Body of pancreas (tissue), 4 donors: Measurements from ENCODE around the gene PHTF2. TPM values are rescaled to one million over a fixed set of nuclear protein-coding genes. Genes with fewer than 3 reads are reported as not detected.
"Not testable (repeated sequence)": the region's sequence is repeated elsewhere in the genome, so short reads cannot be mapped to it uniquely, and the experiment has no call there.

Experiments used
- ATAC-seq: fragments of 150-250 bp; one replicate; pipeline ENCODE4 v1.9.1; 2016
- DNase-seq, 4 donors: peaks; one replicate each; pipeline ENCODE4 v3.0.0-alpha.2; 2019
- H3K27ac ChIP-seq, 4 donors: fragments of 200-600 bp; sonication (generic); 1 replicate in 3 of 4; 2 replicates in 1 of 4; pipeline versions ENCODE4 v1.5.1 to v1.6.1; 2016 to 2019; ENCODE audit warnings: mild to moderate bottlenecking in 1 of 4, mixed read lengths in 1 of 4, moderate library complexity in 1 of 4
- H3K27me3 ChIP-seq, 2 donors: fragments of 200-600 bp; sonication (generic); one replicate each; pipeline ENCODE4 v1.6.0; 2016; ENCODE audit warnings: mild to moderate bottlenecking in 1 of 2
- H3K36me3 ChIP-seq, 2 donors: fragments of 200-600 bp; sonication (generic); replicated peaks in 1 of 2; 2 replicates each; pipeline ENCODE4 v1.5.1; 2016; ENCODE audit warnings: low read depth in 2 of 2; ENCODE audit not compliant: insufficient read depth in 1 of 2
- H3K4me1 ChIP-seq: fragments of 200-600 bp; sonication (generic); one replicate; pipeline ENCODE4 v1.6.0; 2016
- H3K4me3 ChIP-seq, 2 donors: fragments of 200-600 bp; sonication (generic); 1 replicate in 1 of 2; 2 replicates in 1 of 2; pipeline ENCODE4 v1.5.1; 2016 to 2019
- H3K9me3 ChIP-seq, 3 donors: fragments of 200-600 bp; sonication (generic); 1 replicate in 2 of 3; 2 replicates in 1 of 3; pipeline ENCODE4 v1.5.1; 2016
- POLR2A ChIP-seq, 3 donors: fragments of 450-650 bp; IDR thresholded peaks; one replicate each; pipeline ENCODE4 v1.6.1; 2016; ENCODE audit warnings: antibody characterized with exemption in 3 of 3, mild to moderate bottlenecking in 2 of 3
- WGBS, 2 donors: methylation state at CpG; one replicate each; pipeline ENCODE4 v1.1.5; 2017; 5-methylcytosine and 5-hydroxymethylcytosine counted together
- intact Hi-C: fragments of 100-400 bp; cut with DNase I; formaldehyde crosslinking; loops from one replicate; pipeline ENCODE4 v1.15.1; 2023
- total RNA-seq, 2 donors: library from RNA; depleted of rRNA; stranded (reverse); fragments of >200 nt; gene quantifications; one replicate each; pipeline ENCODE4 v1.1.0, GENCODE V29; 2016
- TF ChIP-seq, protein P1 (sequence below), 7 experiments: fragments of 450-650 bp in 4 of 7; fragments of 200-600 bp in 3 of 7; sonication (generic) in 3 of 7; IDR thresholded peaks; one replicate each; pipeline ENCODE4 v1.5.1; 2016 to 2019; ENCODE audit warnings: antibody characterized with exemption in 7 of 7

PHTF2 gene
- total RNA-seq, 2 donors from 2014 or later, result 7.9 to 9.6 TPM

DNA sequence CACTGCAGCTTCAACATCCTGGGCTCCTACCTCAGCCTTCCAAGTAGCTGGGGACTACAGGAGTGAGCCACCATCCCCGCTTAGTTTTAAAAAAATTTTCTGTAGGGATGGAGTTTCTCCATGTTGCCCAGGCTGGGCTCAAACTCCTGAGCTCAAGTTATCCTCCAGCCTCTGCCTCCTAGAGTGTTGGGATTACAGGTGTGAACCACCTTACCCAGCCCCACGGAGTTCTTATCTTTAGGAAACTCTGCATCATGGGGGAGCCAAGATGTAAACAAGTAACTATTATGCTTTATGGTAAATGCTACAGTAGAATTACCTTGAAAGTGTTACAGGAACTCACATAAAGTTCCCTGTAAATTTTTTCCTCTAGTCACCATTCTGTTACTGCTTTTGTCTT, 65.3 kb downstream of the PHTF2 start:
- no peaks in the 10 kb centered on the region for H3K36me3 ChIP-seq
- H3K4me3 ChIP-seq, result no peak overlapping the region
- no peak for ATAC-seq
- H3K9me3 ChIP-seq, result no peaks in the 10 kb centered on the region
- H3K27ac ChIP-seq, result no peak overlapping the region
- DNase-seq, result no peak
- no peaks in the 10 kb centered on the region for H3K27me3 ChIP-seq
- 63 to 68% methylated on average over 2 of the region's 2 CpGs for WGBS, 2 donors
- TF ChIP-seq, protein P1, sequence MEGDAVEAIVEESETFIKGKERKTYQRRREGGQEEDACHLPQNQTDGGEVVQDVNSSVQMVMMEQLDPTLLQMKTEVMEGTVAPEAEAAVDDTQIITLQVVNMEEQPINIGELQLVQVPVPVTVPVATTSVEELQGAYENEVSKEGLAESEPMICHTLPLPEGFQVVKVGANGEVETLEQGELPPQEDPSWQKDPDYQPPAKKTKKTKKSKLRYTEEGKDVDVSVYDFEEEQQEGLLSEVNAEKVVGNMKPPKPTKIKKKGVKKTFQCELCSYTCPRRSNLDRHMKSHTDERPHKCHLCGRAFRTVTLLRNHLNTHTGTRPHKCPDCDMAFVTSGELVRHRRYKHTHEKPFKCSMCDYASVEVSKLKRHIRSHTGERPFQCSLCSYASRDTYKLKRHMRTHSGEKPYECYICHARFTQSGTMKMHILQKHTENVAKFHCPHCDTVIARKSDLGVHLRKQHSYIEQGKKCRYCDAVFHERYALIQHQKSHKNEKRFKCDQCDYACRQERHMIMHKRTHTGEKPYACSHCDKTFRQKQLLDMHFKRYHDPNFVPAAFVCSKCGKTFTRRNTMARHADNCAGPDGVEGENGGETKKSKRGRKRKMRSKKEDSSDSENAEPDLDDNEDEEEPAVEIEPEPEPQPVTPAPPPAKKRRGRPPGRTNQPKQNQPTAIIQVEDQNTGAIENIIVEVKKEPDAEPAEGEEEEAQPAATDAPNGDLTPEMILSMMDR (IDR thresholded peaks at IDR 0.05), result no peak
- no peak for TF ChIP-seq POLR2A (IDR thresholded peaks at IDR 0.05)
- peaks cover 27% of the 10 kb centered on the region for H3K4me1 ChIP-seq
- intact Hi-C loops, result no loop called here

DNA sequence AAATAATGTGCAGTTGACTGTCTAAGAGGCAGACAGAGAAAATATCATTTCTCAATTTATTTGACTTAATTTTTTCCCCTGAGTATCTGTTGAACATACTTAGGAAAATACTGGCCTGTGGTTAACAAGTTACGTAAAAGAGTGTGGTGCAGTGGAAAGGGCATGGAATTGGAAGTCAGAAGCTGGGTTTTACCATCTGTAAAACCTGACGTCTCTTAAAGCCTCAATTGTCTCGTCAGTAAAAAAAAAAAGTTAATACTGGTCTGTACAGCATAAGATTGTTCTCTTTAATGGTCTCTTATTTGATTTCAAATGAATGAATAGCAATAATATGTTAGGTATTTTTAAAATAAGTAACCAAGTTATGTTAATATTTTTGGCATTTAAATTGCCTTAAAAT, 67.8 kb downstream of the PHTF2 start:
- TF ChIP-seq, protein P1 (IDR thresholded peaks at IDR 0.05), result no peak
- no peak for TF ChIP-seq POLR2A (IDR thresholded peaks at IDR 0.05)

DNA sequence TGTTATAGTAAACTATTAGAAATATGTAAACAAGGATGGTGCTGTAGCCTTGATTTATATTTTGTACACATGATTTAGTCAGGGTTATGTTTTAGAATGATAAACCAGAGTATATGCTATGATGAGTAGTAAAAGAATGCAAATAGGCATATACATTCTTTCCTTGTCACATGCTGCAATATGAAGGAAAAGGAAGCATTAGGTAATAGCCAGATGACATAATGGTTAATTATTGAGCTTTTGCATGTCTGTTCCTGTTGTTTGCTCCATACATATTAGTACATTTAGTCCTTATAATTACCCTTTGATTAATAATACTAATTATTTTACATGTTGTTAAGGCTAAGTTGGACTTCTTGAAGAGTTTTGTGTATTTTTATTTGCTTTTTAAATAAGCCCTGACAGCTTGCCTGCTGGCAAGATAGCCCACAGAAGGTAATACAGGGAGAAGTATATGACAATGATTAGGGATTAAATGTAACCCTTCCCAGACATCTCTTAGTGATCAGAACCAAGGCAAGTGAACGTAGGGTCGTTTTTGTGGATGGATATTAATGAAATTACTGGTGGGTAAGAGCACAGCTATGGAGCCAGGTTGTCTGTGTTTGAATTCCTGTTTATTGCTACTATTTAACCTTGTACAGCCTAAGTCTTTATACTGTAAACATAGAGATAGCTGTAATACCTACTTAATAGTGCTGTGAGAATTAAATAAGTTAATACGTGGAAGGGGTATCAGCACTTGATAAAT, 68.4 kb downstream of the PHTF2 start:
- Histone ChIP-seq H3K27me3 (no peaks in the 10 kb centered on the region), H3K4me1 (peaks cover 27% of the 10 kb centered on the region), H3K9me3 (no peaks in the 10 kb centered on the region), H3K36me3 (no peaks in the 10 kb centered on the region), H3K27ac (no peak overlapping the region), H3K4me3 (no peak overlapping the region)
- intact Hi-C loops, result no loop called here
- TF ChIP-seq, protein P1 (IDR thresholded peaks at IDR 0.05), result no peak
- no peak for TF ChIP-seq POLR2A (IDR thresholded peaks at IDR 0.05)
- DNase-seq, result no peak
- 39 to 44% methylated on average over 3 of the region's 3 CpGs for WGBS, 2 donors
- ATAC-seq, result no peak

More for the DNA sequence above, 67.8 kb downstream of the PHTF2 start:
- no peak for DNase-seq
- no peak overlapping the region for H3K4me3 ChIP-seq
- WGBS, 2 donors, result 66 to 77% methylated on average over 3 of the region's 3 CpGs
- no peak overlapping the region for H3K27ac ChIP-seq
- no peaks in the 10 kb centered on the region for H3K36me3 ChIP-seq
- intact Hi-C loops, result no loop called here
- no peaks in the 10 kb centered on the region for H3K9me3 ChIP-seq
- no peak for ATAC-seq
- H3K4me1 ChIP-seq, result peaks cover 27% of the 10 kb centered on the region
- no peaks in the 10 kb centered on the region for H3K27me3 ChIP-seq

DNA sequence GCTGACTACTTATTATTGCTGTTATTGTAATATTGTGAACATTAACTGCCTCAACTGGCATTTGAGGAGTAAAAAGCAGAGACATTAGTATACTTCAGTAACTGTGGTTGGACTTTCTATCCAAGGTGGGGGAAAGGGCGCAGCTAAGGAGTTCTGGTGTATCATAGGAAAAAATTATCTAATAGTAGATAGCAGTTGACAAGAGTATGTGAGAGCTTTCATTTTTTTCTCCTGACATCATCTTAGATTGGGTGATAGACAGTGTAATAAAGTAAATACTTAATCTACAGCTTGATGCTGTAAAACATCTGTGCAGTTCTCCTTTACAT, 68.9 kb downstream of the PHTF2 start:
- TF ChIP-seq, protein P1 (IDR thresholded peaks at IDR 0.05), result no peak
- no peak for TF ChIP-seq POLR2A (IDR thresholded peaks at IDR 0.05)
- no peaks in the 10 kb centered on the region for H3K36me3 ChIP-seq
- DNase-seq (no peak), ATAC-seq (no peak)
- no peaks in the 10 kb centered on the region for H3K9me3 ChIP-seq
- 91 to 94% methylated on average over 1 of the region's 1 CpG for WGBS, 2 donors
- H3K4me3 ChIP-seq, result no peak overlapping the region
- H3K27ac ChIP-seq, result no peak overlapping the region
- peaks cover 27% of the 10 kb centered on the region for H3K4me1 ChIP-seq
- intact Hi-C loops, result no loop called here
- H3K27me3 ChIP-seq, result no peaks in the 10 kb centered on the region

DNA sequence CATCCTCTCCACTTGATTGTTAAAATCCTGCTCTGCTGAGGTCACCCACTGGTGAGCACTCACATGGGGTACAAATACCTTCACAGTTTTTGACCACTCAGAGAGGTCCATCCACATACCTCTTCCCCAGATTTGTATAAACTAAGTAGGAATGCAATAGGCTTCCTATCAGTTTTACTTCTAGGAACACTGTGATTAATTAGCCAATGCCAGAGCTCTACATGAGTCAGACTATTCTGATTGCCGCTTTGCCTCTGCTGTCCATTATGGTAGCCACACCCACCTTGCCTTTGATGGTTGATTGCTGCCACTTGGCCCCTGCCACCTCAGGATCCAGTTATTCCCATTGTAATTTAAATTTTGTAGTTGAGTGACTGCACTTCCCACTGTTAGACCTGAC, 73.7 kb downstream of the PHTF2 start:
- H3K36me3 ChIP-seq, intact Hi-C loops, H3K9me3 ChIP-seq, H3K27me3 ChIP-seq, H3K4me1 ChIP-seq, ATAC-seq, DNase-seq, H3K27ac ChIP-seq, H3K4me3 ChIP-seq: not testable (repeated sequence)
- WGBS, 2 donors, result 89 to 100% methylated on average over 1 of the region's 1 CpG

DNA sequence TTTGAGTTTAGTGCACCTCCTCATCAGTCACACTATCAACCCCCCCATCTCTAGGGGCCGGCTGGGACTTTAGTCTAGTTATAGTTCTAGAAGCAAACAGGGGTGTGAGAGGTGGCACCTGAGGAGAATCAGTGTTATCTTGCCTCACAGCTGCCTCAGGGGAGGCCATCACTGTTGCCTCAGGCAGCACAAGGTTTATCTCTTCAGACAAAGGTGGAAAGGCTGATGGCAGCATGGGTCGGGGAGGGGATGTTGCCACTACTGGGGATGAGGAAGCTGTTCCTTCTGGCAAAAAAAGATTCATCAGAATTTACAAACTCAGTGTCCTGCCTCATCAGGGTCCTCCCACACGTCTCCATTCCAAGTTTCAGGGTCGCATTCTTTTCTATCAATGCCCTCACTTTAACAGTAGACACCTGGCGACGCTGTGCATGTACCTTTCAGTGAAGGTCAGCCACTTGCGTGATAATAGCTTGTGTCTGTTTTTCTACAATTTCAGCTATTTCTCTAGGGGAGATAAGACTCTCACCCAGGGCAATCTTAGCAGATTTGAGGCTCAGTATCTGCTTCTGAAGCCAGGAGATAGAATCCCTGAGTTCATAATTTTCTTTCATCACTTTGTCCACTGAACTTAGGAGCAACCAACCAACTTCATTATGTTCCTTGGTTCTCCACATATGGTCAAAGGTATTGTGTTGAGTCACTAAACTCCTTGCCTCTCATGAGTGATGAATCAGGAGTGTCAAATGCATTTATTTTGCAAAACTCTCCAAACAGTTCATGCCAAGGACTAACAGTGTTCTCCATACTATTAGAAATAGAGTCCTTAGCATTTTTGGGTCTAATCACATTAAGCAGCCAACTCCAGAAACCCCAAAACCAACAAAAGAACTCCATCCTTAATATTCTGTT, 75.1 kb downstream of the PHTF2 start:
- DNase-seq, ATAC-seq, H3K4me1 ChIP-seq, H3K9me3 ChIP-seq, H3K27me3 ChIP-seq, intact Hi-C loops, H3K27ac ChIP-seq, H3K36me3 ChIP-seq, H3K4me3 ChIP-seq: not testable (repeated sequence)
- 57 to 83% methylated on average over 7 of the region's 7 CpGs for WGBS, 2 donors
